Liver (tissue), 9 donors: ENCODE measurements around the gene PARD6G. TPM values are rescaled to one million over a fixed set of nuclear protein-coding genes. Genes with fewer than 3 reads are reported as not detected.

ENCODE experiments used
- DNase-seq: peaks from one replicate; pipeline ENCODE4 v3.0.0-alpha.2; 2017; ENCODE audit warnings: low spot score
- H3K27ac ChIP-seq, 2 donors: one replicate each; pipeline ENCODE4 v1.7.0; 2013; ENCODE audit warnings: inconsistent platforms in 2 of 2, low read length in 2 of 2, control low read depth in 1 of 2, low read depth in 1 of 2, mild to moderate bottlenecking in 1 of 2
- H3K27me3 ChIP-seq, 4 donors: one replicate each; pipeline versions ENCODE4 v1.6.1 to v1.7.0; 2013; ENCODE audit warnings: low read length in 3 of 4, inconsistent platforms in 1 of 4, mild to moderate bottlenecking in 1 of 4, moderate library complexity in 1 of 4; ENCODE audit not compliant: control insufficient read depth in 4 of 4, insufficient read depth in 4 of 4
- H3K36me3 ChIP-seq, 4 donors: one replicate each; pipeline versions ENCODE4 v1.6.1 to v1.7.0; 2013; ENCODE audit warnings: low read length in 3 of 4, mild to moderate bottlenecking in 3 of 4, low read depth in 1 of 4, moderate library complexity in 1 of 4; ENCODE audit not compliant: control insufficient read depth in 4 of 4, insufficient read depth in 3 of 4
- H3K4me1 ChIP-seq, 4 donors: one replicate each; pipeline versions ENCODE4 v1.6.1 to v1.7.0; 2013; ENCODE audit warnings: low read length in 3 of 4, mild to moderate bottlenecking in 3 of 4, moderate library complexity in 1 of 4; ENCODE audit not compliant: control insufficient read depth in 4 of 4, insufficient read depth in 4 of 4
- H3K4me3 ChIP-seq, 3 donors: one replicate each; pipeline versions ENCODE4 v1.6.1 to v1.7.0; 2013; ENCODE audit warnings: low read length in 3 of 3, control low read depth in 1 of 3, low read depth in 1 of 3, mild to moderate bottlenecking in 1 of 3
- H3K9ac ChIP-seq, 2 donors: one replicate each; pipeline ENCODE4 v1.7.0; 2013; ENCODE audit warnings: low read length in 2 of 2, mild to moderate bottlenecking in 2 of 2, moderate library complexity in 2 of 2, control low read depth in 1 of 2, low read depth in 1 of 2
- H3K9me3 ChIP-seq, 4 donors: one replicate each; pipeline versions ENCODE4 v1.6.1 to v1.7.0; 2013; ENCODE audit warnings: low read length in 3 of 4; ENCODE audit not compliant: control insufficient read depth in 4 of 4
- ATF3 ChIP-seq: IDR thresholded peaks from 2 replicates; pipeline ENCODE4 v1.6.1; 2016; ENCODE audit warnings: antibody characterized with exemption
- CTCF ChIP-seq: fragments of 150-350 bp; IDR thresholded peaks from 2 replicates; pipeline ENCODE4 v1.5.1; 2017; ENCODE audit warnings: improper control_type of control experiment, low read depth, low read length; ENCODE audit not compliant: missing input control
- FOXA2 ChIP-seq: IDR thresholded peaks from 2 replicates; pipeline ENCODE4 v1.6.1; 2016; ENCODE audit warnings: antibody characterized with exemption
- GABPA ChIP-seq, 2 donors: IDR thresholded peaks in 1 of 2; conservative IDR thresholded peaks in 1 of 2; 2 replicates each; pipeline ENCODE4 v1.6.1; 2016; ENCODE audit warnings: antibody characterized with exemption in 2 of 2, mild to moderate bottlenecking in 1 of 2, moderate library complexity in 1 of 2
- HNF4A ChIP-seq, 2 donors: conservative IDR thresholded peaks; 2 replicates each; pipeline ENCODE4 v1.6.1; 2016; ENCODE audit warnings: antibody characterized with exemption in 2 of 2, mild to moderate bottlenecking in 2 of 2
- HNF4G ChIP-seq: IDR thresholded peaks from 2 replicates; pipeline ENCODE4 v1.6.1; 2016; ENCODE audit warnings: antibody characterized with exemption
- MAX ChIP-seq: IDR thresholded peaks from 2 replicates; pipeline ENCODE4 v1.6.1; 2016; ENCODE audit warnings: antibody characterized with exemption
- NR2F2 ChIP-seq: IDR thresholded peaks from 2 replicates; pipeline ENCODE4 v1.6.1; 2016; ENCODE audit warnings: antibody characterized with exemption
- RAD21 ChIP-seq, 2 donors: IDR thresholded peaks; 2 replicates each; pipeline ENCODE4 v1.6.1; 2016; ENCODE audit warnings: antibody characterized with exemption in 2 of 2, mild to moderate bottlenecking in 2 of 2
- REST ChIP-seq: IDR thresholded peaks from 2 replicates; pipeline ENCODE4 v1.6.1; 2016; ENCODE audit warnings: antibody characterized with exemption, mild to moderate bottlenecking
- RXRA ChIP-seq, 2 donors: IDR thresholded peaks; 2 replicates each; pipeline ENCODE4 v1.6.1; 2017 to 2018; ENCODE audit warnings: antibody characterized with exemption in 2 of 2, mild to moderate bottlenecking in 1 of 2
- SP1 ChIP-seq: IDR thresholded peaks from 2 replicates; pipeline ENCODE4 v1.6.1; 2018; ENCODE audit warnings: antibody characterized with exemption, mild to moderate bottlenecking
- TAF1 ChIP-seq: conservative IDR thresholded peaks from 2 replicates; pipeline ENCODE4 v1.6.1; 2016; ENCODE audit warnings: antibody characterized with exemption, mild to moderate bottlenecking
- YY1 ChIP-seq: IDR thresholded peaks from 2 replicates; pipeline ENCODE4 v1.6.1; 2016; ENCODE audit warnings: antibody characterized with exemption, mild to moderate bottlenecking
- ZBTB33 ChIP-seq: IDR thresholded peaks from 2 replicates; pipeline ENCODE4 v1.6.1; 2016; ENCODE audit warnings: antibody characterized with exemption
- WGBS: extraction: QIAGEN DNeasy Blood & Tissue Kit; methylation state at CpG from one replicate; pipeline ENCODE4 v1.1.7; 2013; 5-methylcytosine and 5-hydroxymethylcytosine counted together
- polyA plus RNA-seq, 2 donors: library from polyadenylated mRNA; stranded (reverse) in 1 of 2; unstranded in 1 of 2; fragments of 200-250 nt in 1 of 2; fragments of >200 nt in 1 of 2; fragmentation: Nextera tagmentation in 1 of 2; extraction: Ambion mirVana in 1 of 2; gene quantifications; one replicate each; pipeline versions ENCODE4 v1.2.1 to v1.2.3, GENCODE V29; 2013 to 2015
- total RNA-seq, 2 donors: library from RNA; depleted of rRNA; stranded (reverse); fragments of >200 nt; gene quantifications; one replicate each; pipeline ENCODE4 v1.2.3, GENCODE V29; 2014
- donor health status: healthy.
- donor health status: healthy.
- donor health status: healthy.
- donor health status: healthy.
- donor health status: healthy.

The PARD6G gene
- total and polyA plus RNA-seq, 4 donors = 0.96 to 2.4 (median 1.8) TPM

- WGBS = 51% methylated on average over 17 of the region's 17 CpGs
- Histone ChIP-seq H3K27ac (no peak overlapping the region), H3K9me3 (no peaks in the 10 kb centered on the region), H3K36me3 (no peaks in the 10 kb centered on the region), H3K9ac (no peak overlapping the region), H3K4me3 (no peak overlapping the region), H3K4me1 (no peaks in the 10 kb centered on the region), H3K27me3 (no peaks in the 10 kb centered on the region)
- DNase-seq = no peak
- TF ChIP-seq ZBTB33 = no peak
- TF ChIP-seq NR2F2 = no peak
- TF ChIP-seq HNF4G = no peak
- no peak for TF ChIP-seq YY1
- TF ChIP-seq RXRA (IDR thresholded peaks at IDR 0.05) = no peak
- no peak for TF ChIP-seq GABPA (IDR thresholded peaks at IDR 0.05 in 1 of 2, conservative IDR thresholded peaks at IDR 0.05 in 1 of 2)
- no peak for TF ChIP-seq RAD21 (IDR thresholded peaks at IDR 0.05)
- TF ChIP-seq FOXA2 = no peak
- TF ChIP-seq HNF4A (conservative IDR thresholded peaks at IDR 0.05) = no peak
- no peak for TF ChIP-seq MAX
- no peak for TF ChIP-seq CTCF
- TF ChIP-seq TAF1 = no peak
- no peak for TF ChIP-seq REST
- no peak for TF ChIP-seq SP1
- TF ChIP-seq ATF3 = no peak
Observed at GRCh38 chr18:80176334-80177073, 70.8 kb downstream of the PARD6G start.
